Central memory CD8-positive, alpha-beta T cell (primary cell): Measurements from ENCODE around the gene KRTAP9-7.

Experiments used
- ATAC-seq: fragments of 150-1000 bp; cut with Tn5 transposase; replicated peaks from 2 replicates; pipeline ENCODE4 v1.10.0; 2022; ENCODE audit warnings: mild to moderate bottlenecking, moderate FRiP score, moderate number of reproducible peaks; ENCODE audit not compliant: poor library complexity, severe bottlenecking; ENCODE audit errors: extremely low read depth
- DNase-seq, 2 donors: peaks; one replicate each; pipeline ENCODE4 v3.0.0; 2021; ENCODE audit warnings: low spot score in 2 of 2
- H3K27ac Mint-ChIP-seq: one replicate; pipeline ENCODE4 v1.8.0; 2022; ENCODE audit warnings: low read depth, mild to moderate bottlenecking, moderate library complexity, mixed read lengths
- H3K27me3 Mint-ChIP-seq: one replicate; pipeline ENCODE4 v1.8.0; 2022; ENCODE audit warnings: mixed read lengths
- H3K36me3 Mint-ChIP-seq: one replicate; pipeline ENCODE4 v1.8.0; 2022; ENCODE audit warnings: mild to moderate bottlenecking, moderate library complexity, mixed read lengths; ENCODE audit not compliant: insufficient read depth
- H3K4me1 Mint-ChIP-seq: one replicate; pipeline ENCODE4 v1.8.0; 2022; ENCODE audit warnings: mixed read lengths
- H3K4me3 Mint-ChIP-seq: one replicate; pipeline ENCODE4 v1.8.0; 2022; ENCODE audit warnings: mild to moderate bottlenecking, moderate library complexity, mixed read lengths
- H3K9me3 Mint-ChIP-seq: one replicate; pipeline ENCODE4 v1.8.0; 2022; ENCODE audit warnings: mixed read lengths

Gene KRTAP9-7

GRCh38 chr17:41315204-41315794, 39.8 kb downstream of the KRTAP9-7 start, which contains the start of gene KRTAP17-1:
Gene KRTAP17-1, minus strand, starts transcription at chr17:41315710. Its CDS starts 60 bp downstream, at chr17:41315650.
- DNase-seq (no peak), ATAC-seq (no peak)
- Mint-ChIP-seq H3K4me3 (no peak within 1 kb of the TSS), H3K9me3 (no peaks in the 10 kb centered on the region), H3K27me3 (peaks cover 9% of the 10 kb centered on the region), H3K27ac (peak within 1 kb of the TSS; percentile 23), H3K4me1 (peaks cover 10% of the 10 kb centered on the region), H3K36me3 (peaks cover 4% of the 10 kb centered on the region)

GRCh38 chr17:41315814-41316445, 40.4 kb downstream of the KRTAP9-7 start:
- H3K9me3 Mint-ChIP-seq: no peaks in the 10 kb centered on the region
- H3K27me3 Mint-ChIP-seq: peaks cover 9% of the 10 kb centered on the region
- H3K36me3 Mint-ChIP-seq: peaks cover 2% of the 10 kb centered on the region
- H3K4me1 Mint-ChIP-seq: peaks cover 4% of the 10 kb centered on the region
- ATAC-seq: no peak
- H3K27ac Mint-ChIP-seq: no peak overlapping the region
- DNase-seq: no peak
- no peak overlapping the region for H3K4me3 Mint-ChIP-seq

GRCh38 chr17:41318231-41318630, 42.7 kb downstream of the KRTAP9-7 start:
- ATAC-seq: no peak
- no peak for DNase-seq
- Mint-ChIP-seq H3K4me1 (peaks cover 7% of the 10 kb centered on the region), H3K36me3 (peaks cover 4% of the 10 kb centered on the region), H3K4me3 (no peak overlapping the region), H3K9me3 (no peaks in the 10 kb centered on the region), H3K27me3 (peaks cover 9% of the 10 kb centered on the region), H3K27ac (no peak overlapping the region)

GRCh38 chr17:41322094-41322902, 46.8 kb downstream of the KRTAP9-7 start:
- peaks cover 6% of the 10 kb centered on the region for H3K36me3 Mint-ChIP-seq
- H3K9me3 Mint-ChIP-seq: no peaks in the 10 kb centered on the region
- H3K4me1 Mint-ChIP-seq: peaks cover 34% of the 10 kb centered on the region
- no peak for DNase-seq
- ATAC-seq: peak; percentile 59
- no peaks in the 10 kb centered on the region for H3K27me3 Mint-ChIP-seq
- H3K27ac Mint-ChIP-seq: peak overlapping the region; percentile 70
- H3K4me3 Mint-ChIP-seq: no peak overlapping the region

GRCh38 chr17:41322903-41323895, 47.7 kb downstream of the KRTAP9-7 start:
- Mint-ChIP-seq H3K4me3 (peak overlapping the region; percentile 27), H3K36me3 (peaks cover 8% of the 10 kb centered on the region), H3K4me1 (peaks cover 36% of the 10 kb centered on the region), H3K9me3 (no peaks in the 10 kb centered on the region), H3K27ac (peak overlapping the region; percentile 70), H3K27me3 (no peaks in the 10 kb centered on the region)
- no peak for DNase-seq
- no peak for ATAC-seq

GRCh38 chr17:41324180-41325075, 48.9 kb downstream of the KRTAP9-7 start:
- H3K4me3 Mint-ChIP-seq: peak overlapping the region; percentile 27
- DNase-seq (no peak), ATAC-seq (no peak)
- peaks cover 8% of the 10 kb centered on the region for H3K36me3 Mint-ChIP-seq
- peaks cover 42% of the 10 kb centered on the region for H3K4me1 Mint-ChIP-seq
- H3K9me3 Mint-ChIP-seq: no peaks in the 10 kb centered on the region
- H3K27ac Mint-ChIP-seq: peak overlapping the region; percentile 68
- no peaks in the 10 kb centered on the region for H3K27me3 Mint-ChIP-seq

- ATAC-seq (no peak), DNase-seq (no peak)
- Mint-ChIP-seq H3K9me3 (no peaks in the 10 kb centered on the region), H3K4me1 (peaks cover 42% of the 10 kb centered on the region), H3K27me3 (no peaks in the 10 kb centered on the region), H3K4me3 (no peak overlapping the region), H3K36me3 (peaks cover 8% of the 10 kb centered on the region), H3K27ac (peak overlapping the region; percentile 68)
Measured at GRCh38 chr17:41325126-41325525, 49.6 kb downstream of the KRTAP9-7 start.

- H3K27ac Mint-ChIP-seq: peak overlapping the region; percentile 73
- DNase-seq: no peak
- peaks cover 42% of the 10 kb centered on the region for H3K4me1 Mint-ChIP-seq
- no peaks in the 10 kb centered on the region for H3K9me3 Mint-ChIP-seq
- H3K36me3 Mint-ChIP-seq: peaks cover 8% of the 10 kb centered on the region
- no peaks in the 10 kb centered on the region for H3K27me3 Mint-ChIP-seq
- ATAC-seq: no peak
- no peak overlapping the region for H3K4me3 Mint-ChIP-seq
Measured at GRCh38 chr17:41325611-41326010, 50.1 kb downstream of the KRTAP9-7 start.
